Retinal pigment epithelial cell (primary cell): ENCODE measurements around the gene APC.

Source experiments
- DNase-seq: peaks from one replicate; pipeline ENCODE4 v3.0.0-alpha.2; 2010; ENCODE audit warnings: low read depth
- H3K4me3 ChIP-seq: 2 replicates; pipeline ENCODE4 v1.5.1; 2011; ENCODE audit warnings: mild to moderate bottlenecking, low read length, control low read depth, moderate library complexity
- TF ChIP-seq, protein P1 (sequence below): conservative IDR thresholded peaks from 2 replicates; pipeline ENCODE4 v1.5.1; 2011; ENCODE audit warnings: low read depth, low read length, control low read depth, inconsistent platforms

The APC gene

DNA sequence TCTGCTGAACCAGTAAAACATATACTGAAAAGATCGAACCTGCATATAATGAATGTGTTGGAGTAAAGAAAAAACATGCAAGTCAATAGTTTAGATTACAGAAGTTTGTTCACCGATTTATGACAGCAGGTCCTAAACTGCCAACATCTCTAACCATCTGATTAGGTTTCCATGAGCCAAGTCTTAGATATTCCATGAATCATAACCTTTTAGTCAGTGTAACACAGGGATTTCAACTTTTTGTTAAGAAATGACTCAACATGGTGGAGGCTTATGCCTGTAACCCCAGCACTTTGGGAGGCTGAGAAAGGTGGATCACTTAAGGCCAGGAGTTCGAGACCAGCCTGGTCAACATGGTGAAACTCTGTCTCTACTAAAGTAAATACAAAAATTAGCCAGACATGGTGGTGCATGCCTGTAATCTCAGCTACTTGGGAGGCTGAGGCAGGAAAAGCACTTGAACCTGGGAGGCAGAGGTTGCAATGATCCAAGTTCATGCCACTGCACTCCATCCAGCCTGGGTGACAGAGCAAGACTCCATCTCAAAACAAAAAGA, 38.7 kb downstream of the APC start:
- no peak for DNase-seq
- no peak overlapping the region for H3K4me3 ChIP-seq
- TF ChIP-seq, protein P1, sequence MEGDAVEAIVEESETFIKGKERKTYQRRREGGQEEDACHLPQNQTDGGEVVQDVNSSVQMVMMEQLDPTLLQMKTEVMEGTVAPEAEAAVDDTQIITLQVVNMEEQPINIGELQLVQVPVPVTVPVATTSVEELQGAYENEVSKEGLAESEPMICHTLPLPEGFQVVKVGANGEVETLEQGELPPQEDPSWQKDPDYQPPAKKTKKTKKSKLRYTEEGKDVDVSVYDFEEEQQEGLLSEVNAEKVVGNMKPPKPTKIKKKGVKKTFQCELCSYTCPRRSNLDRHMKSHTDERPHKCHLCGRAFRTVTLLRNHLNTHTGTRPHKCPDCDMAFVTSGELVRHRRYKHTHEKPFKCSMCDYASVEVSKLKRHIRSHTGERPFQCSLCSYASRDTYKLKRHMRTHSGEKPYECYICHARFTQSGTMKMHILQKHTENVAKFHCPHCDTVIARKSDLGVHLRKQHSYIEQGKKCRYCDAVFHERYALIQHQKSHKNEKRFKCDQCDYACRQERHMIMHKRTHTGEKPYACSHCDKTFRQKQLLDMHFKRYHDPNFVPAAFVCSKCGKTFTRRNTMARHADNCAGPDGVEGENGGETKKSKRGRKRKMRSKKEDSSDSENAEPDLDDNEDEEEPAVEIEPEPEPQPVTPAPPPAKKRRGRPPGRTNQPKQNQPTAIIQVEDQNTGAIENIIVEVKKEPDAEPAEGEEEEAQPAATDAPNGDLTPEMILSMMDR = no peak

DNA sequence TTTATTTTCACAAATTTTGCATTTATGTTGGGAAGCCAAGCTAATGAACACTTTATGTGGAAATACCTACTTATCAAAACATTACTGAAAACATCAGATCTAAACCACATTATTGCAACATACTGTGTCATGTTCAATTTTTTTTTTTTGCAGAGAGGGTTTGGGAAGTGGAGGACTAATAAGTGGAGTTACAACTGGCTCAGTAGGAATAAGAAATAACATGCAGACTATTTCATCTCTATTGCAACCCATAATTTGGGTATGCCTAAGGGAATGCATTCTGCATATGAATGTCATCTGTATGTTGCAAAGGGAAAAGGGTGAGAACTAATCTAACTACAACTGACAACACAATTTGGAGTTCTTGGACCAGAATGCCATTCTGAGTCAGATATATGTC, 41.8 kb downstream of the APC start:
- DNase-seq = no peak
- TF ChIP-seq, protein P1 = no peak
- no peak overlapping the region for H3K4me3 ChIP-seq

DNA sequence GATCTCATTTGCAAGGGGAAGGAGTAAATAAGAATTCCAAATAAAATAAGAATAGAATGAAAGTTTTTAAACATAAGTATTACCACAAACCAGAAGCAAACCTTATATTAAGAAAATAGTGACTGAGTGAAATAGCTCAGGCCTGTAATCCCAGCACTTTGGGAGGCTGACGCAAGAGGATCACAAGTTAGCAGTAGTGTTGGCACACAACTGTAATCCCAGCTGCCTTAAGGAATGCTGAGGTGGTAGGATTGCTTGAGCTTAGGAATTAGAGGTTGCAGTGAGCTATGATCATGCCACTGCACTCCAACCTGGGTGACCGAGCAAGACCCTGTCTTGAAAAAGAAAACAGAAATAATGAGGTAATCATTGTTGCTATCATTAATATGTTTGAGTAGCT, 47.0 kb downstream of the APC start:
- H3K4me3 ChIP-seq = no peak overlapping the region
- DNase-seq = peak; percentile 98
- TF ChIP-seq, protein P1 = no peak

DNA sequence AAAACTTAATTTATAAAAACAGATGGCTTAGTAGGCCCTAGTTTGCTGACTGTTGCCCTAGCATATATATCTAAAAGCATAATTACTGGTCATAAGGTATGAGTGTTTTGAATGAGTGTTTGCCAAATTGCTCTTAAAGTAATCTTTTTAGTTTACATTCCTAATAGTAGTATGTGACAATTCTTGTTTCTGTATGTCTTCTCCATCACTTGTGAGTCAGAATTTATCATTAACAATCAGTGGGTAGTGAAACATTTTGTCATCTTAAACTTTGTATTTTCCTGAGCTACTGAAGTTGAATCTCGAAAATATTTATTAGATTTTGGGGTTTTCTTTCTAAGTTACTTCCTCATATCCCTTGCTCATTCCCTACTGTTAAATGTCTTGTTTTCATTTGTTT, 49.6 kb downstream of the APC start:
- TF ChIP-seq, protein P1 = no peak
- H3K4me3 ChIP-seq = no peak overlapping the region
- DNase-seq = no peak

DNA sequence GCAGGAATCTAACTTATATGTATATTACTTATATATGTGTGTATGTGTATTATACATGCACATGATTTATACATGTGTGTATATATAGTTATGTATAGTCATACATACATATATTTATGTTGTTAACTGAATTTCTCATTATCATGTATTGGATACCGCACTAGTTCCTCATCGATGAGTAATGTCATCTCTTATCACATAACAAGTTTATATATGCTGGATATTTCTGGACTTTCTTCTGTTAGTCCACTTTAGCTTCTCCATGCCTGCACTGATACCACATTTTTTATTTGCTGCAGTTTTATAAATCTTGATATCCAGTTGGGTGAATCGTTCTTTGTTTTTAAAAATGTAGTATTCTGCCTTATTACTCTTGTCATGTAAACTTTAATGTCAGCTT, 50.2 kb downstream of the APC start:
- DNase-seq = no peak
- TF ChIP-seq, protein P1 = no peak
- H3K4me3 ChIP-seq = no peak overlapping the region

DNA sequence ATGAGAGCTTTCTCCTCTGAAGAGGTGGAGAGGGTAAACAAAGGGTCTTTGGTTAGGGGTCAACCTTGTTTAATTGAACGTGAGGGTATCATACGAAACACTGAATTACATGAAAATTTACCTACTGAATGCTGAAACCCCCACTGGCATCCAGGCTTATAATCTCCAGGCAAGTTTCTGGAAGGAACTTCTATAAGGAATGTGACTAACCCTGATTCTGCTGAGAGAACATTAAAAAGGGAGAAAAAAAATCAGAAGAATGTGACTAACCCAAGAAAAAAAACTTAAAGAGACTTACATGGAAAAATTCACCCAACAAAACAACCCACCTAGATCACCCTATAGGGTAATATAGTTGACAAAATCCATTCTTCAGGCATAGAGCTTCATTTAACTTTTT, 55.5 kb downstream of the APC start:
- no peak overlapping the region for H3K4me3 ChIP-seq
- peak; percentile 68 for DNase-seq
- TF ChIP-seq, protein P1 = no peak

DNA sequence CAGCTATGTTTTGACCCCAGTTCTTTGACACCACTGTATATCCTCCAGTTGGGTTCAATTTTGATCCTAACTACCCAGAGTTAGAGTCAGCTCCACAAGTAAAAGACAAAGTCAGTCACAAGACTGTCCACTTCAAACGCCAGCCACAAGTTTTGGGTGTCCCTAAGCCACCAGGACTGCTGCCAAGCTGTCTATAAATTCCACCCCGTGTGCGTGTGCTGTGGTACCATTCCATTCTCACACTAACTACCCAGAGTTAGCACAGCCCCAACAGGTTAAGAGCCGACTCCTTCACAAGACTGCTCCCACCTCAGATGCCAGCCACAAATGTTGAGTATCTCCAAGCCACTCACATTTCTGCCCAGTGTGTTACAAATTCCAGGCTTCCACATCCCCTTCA, 56.7 kb downstream of the APC start:
- DNase-seq = no peak
- H3K4me3 ChIP-seq = no peak overlapping the region
- TF ChIP-seq, protein P1 = no peak
